ENCODE measurements around the gene ARHGAP19. TPM values are rescaled to one million over a fixed set of nuclear protein-coding genes. Genes with fewer than 3 reads are reported as not detected.

ARHGAP19 gene
- total and polyA plus RNA-seq, 9 of the 15 experiments (the other 6 are each of a cell fraction or from before 2014, with no cell fraction given), result 14.8 to 49.5 (median 26.8) TPM

GRCh38 chr10:97180363-97180755 is 112.1 kb downstream of the ARHGAP19 start:
- H3K79me2 ChIP-seq (ENCODE audit: control insufficient read depth, insufficient read depth, low read length), result no peaks in the 10 kb centered on the region
- H3K4me1 ChIP-seq (replicated peaks in 1 of 2; ENCODE audit: control insufficient read depth in 2 of 2, insufficient read depth in 2 of 2, low read length in 2 of 2), result peaks cover 0 to 8% of the 10 kb centered on the region in 2 experiments; a peak in 2 of 5 replicates
- no peak overlapping the region for H2AFZ ChIP-seq (ENCODE audit: low read depth, low read length)
- no peaks in the 10 kb centered on the region for H3K9me3 ChIP-seq (replicated peaks; ENCODE audit: control insufficient read depth, insufficient read depth, low read depth, low read length)
- no peak for TF ChIP-seq SREBF2 (CRISPR knock-in tag; IDR thresholded peaks at IDR 0.05)
- no peak for TF ChIP-seq GABPB2 (CRISPR knock-in tag; conservative IDR thresholded peaks at IDR 0.05)
- TF ChIP-seq CXXC5 (CRISPR knock-in tag; IDR thresholded peaks at IDR 0.05), result no peak
- TF ChIP-seq ZNF584 (CRISPR knock-in tag; IDR thresholded peaks at IDR 0.05; ENCODE audit: low read depth), result no peak
- TF ChIP-seq POLR2B (IDR thresholded peaks at IDR 0.05; ENCODE audit: low read depth, partially characterized antibody), result no peak
- TF ChIP-seq TFAP4 (CRISPR knock-in tag; IDR thresholded peaks at IDR 0.05; ENCODE audit: borderline replicate concordance), result no peak
- TF ChIP-seq CBX5 (IDR thresholded peaks at IDR 0.05; ENCODE audit: borderline replicate concordance, low read depth), result no peak
- no peak for TF ChIP-seq ZBED1 (IDR thresholded peaks at IDR 0.05)
- no peak for TF ChIP-seq ZNF589 (CRISPR knock-in tag; IDR thresholded peaks at IDR 0.05; ENCODE audit: low read depth)
- no peak for TF ChIP-seq ZNF766 (CRISPR knock-in tag; conservative IDR thresholded peaks at IDR 0.05)
- H3K9me1 ChIP-seq (ENCODE audit: control insufficient read depth, insufficient read depth, low read length), result no peaks in the 10 kb centered on the region
- ChIA-PET CTCF (ENCODE audit: low intra/inter-chr PET ratio) (no interaction called here), POLR2A (interaction anchor here (0.6 to 1.0 kb wide), 3 partner anchors 37 to 123 kb away, joined by 3 to 5 read pairs (median 4); no protein-coding TSS in a partner anchor)
- peaks cover 16 to 77% of the 10 kb centered on the region in 2 experiments for H3K27me3 ChIP-seq (ENCODE audit: control insufficient read depth in 2 of 2, insufficient read depth in 2 of 2, low read length in 2 of 2)
- no peak for ATAC-seq
- DNase-seq (ENCODE audit: extremely low read depth in 1 of 4, low spot score in 3 of 4), result no peak
- H3K4me2 ChIP-seq (ENCODE audit: insufficient read depth, low read length), result no peak overlapping the region
- FAIRE-seq, result no peak
- no peak overlapping the region for H3K27ac ChIP-seq (ENCODE audit: extremely low read depth, low read depth, low read length)
- H3K36me3 ChIP-seq (ENCODE audit: control insufficient read depth, insufficient read depth, low read length), result no peaks in the 10 kb centered on the region
- in situ Hi-C loops (cut with MboI) (no loop called here), intact Hi-C loops (cut with micrococcal nuclease) (no loop called here)
- no TSS peak for BruUV-seq (replicated peaks)
- WGBS (ENCODE audit: insufficient coverage, low coverage, missing lambda C conversion rate), result 5% methylated on average over 3 of the region's 8 CpGs
- H4K20me1 ChIP-seq (replicated peaks; ENCODE audit: control insufficient read depth, insufficient read depth, low read length), result no peaks in the 10 kb centered on the region
- H3K9ac ChIP-seq (ENCODE audit: insufficient read depth in 1 of 2, low read depth in 2 of 2, low read length in 2 of 2), result no peak overlapping the region
- H3K4me3 ChIP-seq, result no peak overlapping the region

All from K562 (cell line).